ENCODE data around the gene CENPX. TPM values are rescaled to one million over a fixed set of nuclear protein-coding genes. Genes with fewer than 3 reads are reported as not detected.

CENPX gene
- total and polyA plus RNA-seq, 2 of the 13 experiments (the other 11 are each of a cell fraction or from before 2014, with no cell fraction given), result 92.7 to 170 TPM

DNA sequence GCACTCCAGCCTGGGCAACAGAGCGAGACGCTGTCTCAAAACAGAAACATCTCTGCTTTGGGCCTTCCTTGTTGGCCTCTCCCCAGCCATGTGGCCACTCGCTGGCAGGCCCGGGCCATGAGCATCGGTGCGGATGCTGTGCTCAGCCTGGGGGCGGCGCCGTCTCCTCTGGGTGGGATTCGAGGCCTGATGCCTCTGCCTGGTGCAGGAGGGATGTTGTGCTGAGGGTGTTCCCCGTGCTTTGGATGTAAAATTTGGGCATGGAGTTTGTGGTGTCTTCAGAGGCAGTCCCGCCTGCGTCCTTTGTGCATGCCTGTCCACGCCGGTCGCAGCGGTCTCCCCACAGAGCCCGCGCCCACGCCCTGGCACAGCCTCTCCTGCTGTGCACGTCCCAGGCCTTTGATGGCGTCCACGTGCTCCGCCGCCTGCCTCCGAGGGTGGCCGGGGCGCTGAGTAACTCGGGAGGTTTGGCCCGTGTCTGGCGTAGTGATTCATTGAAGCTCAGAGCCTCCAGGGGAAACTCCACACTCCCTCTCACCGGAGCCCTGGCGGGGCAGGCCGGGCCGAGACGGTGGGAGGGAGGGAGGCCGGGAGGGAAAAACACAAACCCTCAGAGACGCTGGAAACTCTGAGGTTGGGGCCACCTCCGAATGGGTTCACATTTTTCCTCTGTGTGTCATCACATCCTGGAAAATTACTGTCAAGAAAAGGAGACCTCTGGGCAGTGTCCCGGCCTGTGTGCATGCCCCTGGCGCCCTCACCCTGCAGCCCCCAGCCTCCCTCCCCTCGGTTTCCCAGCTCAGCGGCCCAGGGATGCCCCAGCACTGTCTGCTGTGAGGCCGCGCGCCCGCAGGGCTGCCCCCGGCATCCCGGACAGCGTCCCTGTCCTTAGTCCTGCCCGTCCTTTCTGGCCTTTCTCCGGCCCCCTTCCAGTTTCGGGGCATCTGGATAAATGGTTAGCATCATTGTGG lies 19.0 kb downstream of the CENPX start (continued):
- TF ChIP-seq, protein P1, sequence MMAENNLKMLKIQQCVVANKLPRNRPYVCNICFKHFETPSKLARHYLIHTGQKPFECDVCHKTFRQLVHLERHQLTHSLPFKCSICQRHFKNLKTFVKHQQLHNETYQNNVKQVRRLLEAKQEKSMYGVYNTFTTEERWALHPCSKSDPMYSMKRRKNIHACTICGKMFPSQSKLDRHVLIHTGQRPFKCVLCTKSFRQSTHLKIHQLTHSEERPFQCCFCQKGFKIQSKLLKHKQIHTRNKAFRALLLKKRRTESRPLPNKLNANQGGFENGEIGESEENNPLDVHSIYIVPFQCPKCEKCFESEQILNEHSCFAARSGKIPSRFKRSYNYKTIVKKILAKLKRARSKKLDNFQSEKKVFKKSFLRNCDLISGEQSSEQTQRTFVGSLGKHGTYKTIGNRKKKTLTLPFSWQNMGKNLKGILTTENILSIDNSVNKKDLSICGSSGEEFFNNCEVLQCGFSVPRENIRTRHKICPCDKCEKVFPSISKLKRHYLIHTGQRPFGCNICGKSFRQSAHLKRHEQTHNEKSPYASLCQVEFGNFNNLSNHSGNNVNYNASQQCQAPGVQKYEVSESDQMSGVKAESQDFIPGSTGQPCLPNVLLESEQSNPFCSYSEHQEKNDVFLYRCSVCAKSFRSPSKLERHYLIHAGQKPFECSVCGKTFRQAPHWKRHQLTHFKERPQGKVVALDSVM (CRISPR knock-in tag; IDR thresholded peaks at IDR 0.05), result peak; percentile 82; the same call in 1 of the 2 replicates
- TF ChIP-seq NONO (IDR thresholded peaks at IDR 0.05), result no peak
- peak; percentile 71 for TF ChIP-seq NONO (CRISPR knock-in tag; conservative IDR thresholded peaks at IDR 0.05)
- no peak for TF ChIP-seq ZBTB40 (IDR thresholded peaks at IDR 0.05)
- TF ChIP-seq ZBTB40 (CRISPR knock-in tag; IDR thresholded peaks at IDR 0.05), result peak; percentile 88
- peak; percentile 72; the same call in 1 of the 2 replicates for TF ChIP-seq BRD4 (CRISPR knock-in tag; IDR thresholded peaks at IDR 0.05)
- TF ChIP-seq JUN (CRISPR knock-in tag; IDR thresholded peaks at IDR 0.05), result peak; percentile 23
- TF ChIP-seq NR2F2 (IDR thresholded peaks at IDR 0.05; ENCODE audit: borderline replicate concordance, low read depth), result no peak
- TF ChIP-seq ATF7-NPFF (CRISPR knock-in tag; IDR thresholded peaks at IDR 0.05; ENCODE audit: low read depth), result peak; percentile 63; the same call in 1 of the 2 replicates
- no peak for TF ChIP-seq ZMYM4 (CRISPR knock-in tag; IDR thresholded peaks at IDR 0.05)
- TF ChIP-seq, protein P2, sequence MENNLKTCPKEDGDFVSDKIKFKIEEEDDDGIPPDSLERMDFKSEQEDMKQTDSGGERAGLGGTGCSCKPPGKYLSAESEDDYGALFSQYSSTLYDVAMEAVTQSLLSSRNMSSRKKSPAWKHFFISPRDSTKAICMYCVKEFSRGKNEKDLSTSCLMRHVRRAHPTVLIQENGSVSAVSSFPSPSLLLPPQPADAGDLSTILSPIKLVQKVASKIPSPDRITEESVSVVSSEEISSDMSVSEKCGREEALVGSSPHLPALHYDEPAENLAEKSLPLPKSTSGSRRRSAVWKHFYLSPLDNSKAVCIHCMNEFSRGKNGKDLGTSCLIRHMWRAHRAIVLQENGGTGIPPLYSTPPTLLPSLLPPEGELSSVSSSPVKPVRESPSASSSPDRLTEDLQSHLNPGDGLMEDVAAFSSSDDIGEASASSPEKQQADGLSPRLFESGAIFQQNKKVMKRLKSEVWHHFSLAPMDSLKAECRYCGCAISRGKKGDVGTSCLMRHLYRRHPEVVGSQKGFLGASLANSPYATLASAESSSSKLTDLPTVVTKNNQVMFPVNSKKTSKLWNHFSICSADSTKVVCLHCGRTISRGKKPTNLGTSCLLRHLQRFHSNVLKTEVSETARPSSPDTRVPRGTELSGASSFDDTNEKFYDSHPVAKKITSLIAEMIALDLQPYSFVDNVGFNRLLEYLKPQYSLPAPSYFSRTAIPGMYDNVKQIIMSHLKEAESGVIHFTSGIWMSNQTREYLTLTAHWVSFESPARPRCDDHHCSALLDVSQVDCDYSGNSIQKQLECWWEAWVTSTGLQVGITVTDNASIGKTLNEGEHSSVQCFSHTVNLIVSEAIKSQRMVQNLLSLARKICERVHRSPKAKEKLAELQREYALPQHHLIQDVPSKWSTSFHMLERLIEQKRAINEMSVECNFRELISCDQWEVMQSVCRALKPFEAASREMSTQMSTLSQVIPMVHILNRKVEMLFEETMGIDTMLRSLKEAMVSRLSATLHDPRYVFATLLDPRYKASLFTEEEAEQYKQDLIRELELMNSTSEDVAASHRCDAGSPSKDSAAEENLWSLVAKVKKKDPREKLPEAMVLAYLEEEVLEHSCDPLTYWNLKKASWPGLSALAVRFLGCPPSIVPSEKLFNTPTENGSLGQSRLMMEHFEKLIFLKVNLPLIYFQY (CRISPR knock-in tag; IDR thresholded peaks at IDR 0.05; ENCODE audit: borderline replicate concordance), result peak; percentile 55; the same call in 1 of the 2 replicates
- TF ChIP-seq CREM (IDR thresholded peaks at IDR 0.05), result 0 out of 2 replicates have a peak, but pooled peaks have one; percentile 30
- no peak for TF ChIP-seq CREM (CRISPR knock-in tag; IDR thresholded peaks at IDR 0.05)
- no peak for TF ChIP-seq SMAD9 (CRISPR knock-in tag; IDR thresholded peaks at IDR 0.05)

All from HepG2 (cell line).